ENCODE measurements around the gene ANKS1A. TPM values are rescaled to one million over a fixed set of nuclear protein-coding genes. Genes with fewer than 3 reads are reported as not detected.

Gene ANKS1A
- total and polyA plus RNA-seq, 12 donors, result 7.1 to 36.3 (median 29.9) TPM

- Histone ChIP-seq H3K27me3 (no peaks in the 10 kb centered on the region), H3K4me3 (no peak overlapping the region), H3K27ac (no peak overlapping the region), H3K4me1 (no peaks in the 10 kb centered on the region), H3K9me3 (no peaks in the 10 kb centered on the region), H3K36me3 (peaks cover 0 to 77% (median 27%) of the 10 kb centered on the region in 9 donors)
- intact Hi-C loops (cut with DNase I), result no loop called here
- no peak for TF ChIP-seq CTCF (IDR thresholded peaks at IDR 0.05)
- ATAC-seq (peak in 1 of 8 donors; percentile 24), DNase-seq (no peak)
- 87 to 89% methylated on average over 4 of the region's 4 CpGs for WGBS, 2 donors
Measured at GRCh38 chr6:34852406-34853085, 36.5 kb upstream of the ANKS1A start.

GRCh38 chr6:34855463-34855862 lies 33.6 kb upstream of the ANKS1A start:
- no peaks in the 10 kb centered on the region for H3K4me1 ChIP-seq
- H3K4me3 ChIP-seq, result no peak overlapping the region
- peaks cover 0 to 93% (median 49%) of the 10 kb centered on the region in 9 donors for H3K36me3 ChIP-seq
- ATAC-seq, result no peak
- no peak for DNase-seq
- H3K27me3 ChIP-seq, result no peaks in the 10 kb centered on the region
- intact Hi-C loops (cut with DNase I), result no loop called here
- H3K27ac ChIP-seq, result no peak overlapping the region
- 80 to 86% methylated on average over 7 of the region's 7 CpGs for whole genome bisulfite sequencing, 2 donors
- H3K9me3 ChIP-seq, result no peaks in the 10 kb centered on the region
- no peak for TF ChIP-seq CTCF (IDR thresholded peaks at IDR 0.05)

GRCh38 chr6:34858681-34859080 lies 30.4 kb upstream of the ANKS1A start:
- Histone ChIP-seq H3K27ac (no peak overlapping the region), H3K4me1 (peaks cover 0 to 8% (median 0%) of the 10 kb centered on the region in 9 donors), H3K27me3 (no peaks in the 10 kb centered on the region), H3K4me3 (no peak overlapping the region), H3K36me3 (peaks cover 0 to 95% (median 50%) of the 10 kb centered on the region in 9 donors), H3K9me3 (no peaks in the 10 kb centered on the region)
- no peak for TF ChIP-seq CTCF (IDR thresholded peaks at IDR 0.05)
- intact Hi-C loops (cut with DNase I), result no loop called here
- WGBS, 2 donors, result 91% methylated on average over 7 of the region's 7 CpGs
- ATAC-seq (no peak), DNase-seq (no peak)

GRCh38 chr6:34859951-34860350 lies 29.1 kb upstream of the ANKS1A start:
- H3K4me1 ChIP-seq, result peaks cover 0 to 21% (median 10%) of the 10 kb centered on the region in 9 donors
- no peaks in the 10 kb centered on the region for H3K27me3 ChIP-seq
- TF ChIP-seq CTCF (IDR thresholded peaks at IDR 0.05), result no peak
- intact Hi-C loops (cut with DNase I), result loop anchor here in 2 of 10 donors (2.0 to 10.0 kb wide), 2 partner anchors 25 to 95 kb away; no protein-coding TSS in a partner anchor
- 74 to 75% methylated on average over 4 of the region's 4 CpGs for WGBS, 2 donors
- DNase-seq, result no peak
- no peak overlapping the region for H3K27ac ChIP-seq
- H3K36me3 ChIP-seq, result peaks cover 0 to 99% (median 49%) of the 10 kb centered on the region in 9 donors
- no peaks in the 10 kb centered on the region for H3K9me3 ChIP-seq
- H3K4me3 ChIP-seq, result no peak overlapping the region
- no peak for ATAC-seq
